WTC11 (cell line): Measurements from ENCODE around the gene NPAS1. TPM values are rescaled to one million over a fixed set of nuclear protein-coding genes. Genes with fewer than 3 reads are reported as not detected.
A peak's percentile ranks its signal among the peaks of the same experiment; 100 is the strongest.

Experiments
- ATAC-seq: fragments of 200-7000 bp; cut with Tn5 transposase; 2 replicates; pipeline ENCODE4 v1.10.0; 2021; ENCODE audit warnings: mild to moderate bottlenecking, moderate library complexity
- CTCF ChIA-PET: fragments of 300-600 bp; sonication (Branson Sonifier 250); formaldehyde crosslinking; loops from one replicate; lab custom pipeline; 2021; ENCODE audit warnings: antibody characterized with exemption; lab: Charles Lee
- POLR2A ChIA-PET: fragments of 350-600 bp; sonication (Branson Sonifier 250); formaldehyde crosslinking; loops from one replicate; lab custom pipeline; 2021; ENCODE audit warnings: antibody characterized with exemption; lab: Charles Lee
- DNase-seq: peaks from one replicate; pipeline ENCODE4 v3.0.0; 2021; ENCODE audit warnings: low spot score
- H3K27ac Mint-ChIP-seq: 2 replicates; pipeline ENCODE4 v1.8.0; 2021; ENCODE audit warnings: mixed read lengths
- H3K27me3 Mint-ChIP-seq: 2 replicates; pipeline ENCODE4 v1.8.0; 2021; ENCODE audit warnings: low read depth, mild to moderate bottlenecking, moderate library complexity, mixed read lengths
- H3K36me3 Mint-ChIP-seq: 2 replicates; pipeline ENCODE4 v1.8.0; 2021; ENCODE audit warnings: mixed read lengths
- H3K4me1 Mint-ChIP-seq: 2 replicates; pipeline ENCODE4 v1.8.0; 2022; ENCODE audit warnings: mixed read lengths
- H3K4me3 Mint-ChIP-seq: 2 replicates; pipeline ENCODE4 v1.8.0; 2021; ENCODE audit warnings: mild to moderate bottlenecking, moderate library complexity, mixed read lengths
- H3K9me3 Mint-ChIP-seq: 2 replicates; pipeline ENCODE4 v1.8.0; 2021; ENCODE audit warnings: mixed read lengths
- CREB1 ChIP-seq: sonication (generic); formaldehyde crosslinking; IDR thresholded peaks from 2 replicates; pipeline ENCODE4 v1.8.0; 2023; ENCODE audit warnings: mild to moderate bottlenecking, missing genetic modification reagents
- EMX1 ChIP-seq: fragments of 250-450 bp; sonication (Bioruptor Pico); IDR thresholded peaks from 2 replicates; pipeline ENCODE4 v1.8.0; 2021; ENCODE audit warnings: mild to moderate bottlenecking
- HMGA2 ChIP-seq: fragments of 250-450 bp; sonication (Bioruptor Pico); IDR thresholded peaks from 2 replicates; pipeline ENCODE4 v1.4.0; 2021; ENCODE audit warnings: mild to moderate bottlenecking, moderate library complexity
- IRF2 ChIP-seq: sonication (generic); formaldehyde crosslinking; IDR thresholded peaks from 2 replicates; pipeline ENCODE4 v1.8.0; 2022; ENCODE audit warnings: low read depth, missing genetic modification reagents, borderline replicate concordance
- MYBL2 ChIP-seq: sonication (generic); formaldehyde crosslinking; IDR thresholded peaks from 2 replicates; pipeline ENCODE4 v1.8.1; 2023; ENCODE audit warnings: mild to moderate bottlenecking, moderate library complexity, missing genetic modification reagents
- NR1H2 ChIP-seq: sonication (generic); formaldehyde crosslinking; IDR thresholded peaks from 2 replicates; pipeline ENCODE4 v1.9.0; 2021; ENCODE audit warnings: mild to moderate bottlenecking, moderate library complexity, missing genetic modification reagents
- NR2C2 ChIP-seq: sonication (generic); formaldehyde crosslinking; IDR thresholded peaks from 2 replicates; pipeline ENCODE4 v1.8.0; 2022; ENCODE audit warnings: mild to moderate bottlenecking, missing genetic modification reagents
- NR3C1 ChIP-seq: sonication (generic); formaldehyde crosslinking; conservative IDR thresholded peaks from 2 replicates; pipeline ENCODE4 v1.8.1; 2023; ENCODE audit warnings: low read depth, mild to moderate bottlenecking, missing genetic modification reagents
- RELA ChIP-seq: sonication (generic); formaldehyde crosslinking; IDR thresholded peaks from 2 replicates; pipeline ENCODE4 v1.8.1; 2022; ENCODE audit warnings: missing genetic modification reagents, mild to moderate bottlenecking, borderline replicate concordance
- SOX15 ChIP-seq: fragments of 250-450 bp; sonication (Bioruptor Pico); IDR thresholded peaks from 2 replicates; pipeline ENCODE4 v1.9.0; 2021; ENCODE audit warnings: mild to moderate bottlenecking
- TCF7 ChIP-seq: sonication (generic); formaldehyde crosslinking; IDR thresholded peaks from 2 replicates; pipeline ENCODE4 v1.8.0; 2022; ENCODE audit warnings: mild to moderate bottlenecking, low read depth, missing genetic modification reagents, moderate library complexity
- ZBTB21 ChIP-seq: sonication (generic); formaldehyde crosslinking; IDR thresholded peaks from 2 replicates; pipeline ENCODE4 v1.8.1; 2023; ENCODE audit warnings: mild to moderate bottlenecking, missing genetic modification reagents, borderline replicate concordance
- ZNF219 ChIP-seq: sonication (generic); formaldehyde crosslinking; IDR thresholded peaks from 2 replicates; pipeline ENCODE4 v1.8.0; 2023; ENCODE audit warnings: missing genetic modification reagents, mild to moderate bottlenecking, borderline replicate concordance
- total RNA-seq: library from RNA; stranded (reverse); gene quantifications from 3 replicates; pipeline ENCODE4 v1.2.3, GENCODE V29; 2021
- TF ChIP-seq, protein P1 (sequence below): fragments of 250-450 bp; sonication (Bioruptor Pico); conservative IDR thresholded peaks from 2 replicates; pipeline ENCODE4 v1.9.0; 2021; ENCODE audit warnings: mild to moderate bottlenecking
- TF ChIP-seq, protein P2 (sequence below): sonication (generic); formaldehyde crosslinking; IDR thresholded peaks from 2 replicates; pipeline ENCODE4 v1.8.0; 2023; ENCODE audit warnings: missing genetic modification reagents
- TF ChIP-seq, protein P3 (sequence below): sonication (generic); formaldehyde crosslinking; IDR thresholded peaks from 2 replicates; pipeline ENCODE4 v1.8.1; 2022; ENCODE audit warnings: low read depth, missing genetic modification reagents, borderline replicate concordance
- TF ChIP-seq, protein P4 (sequence below): sonication (generic); formaldehyde crosslinking; IDR thresholded peaks from 2 replicates; pipeline ENCODE4 v1.8.1; 2023; ENCODE audit warnings: mild to moderate bottlenecking, missing genetic modification reagents, borderline replicate concordance
- TF ChIP-seq, protein P5 (sequence below): sonication (generic); formaldehyde crosslinking; IDR thresholded peaks from 2 replicates; pipeline ENCODE4 v1.8.1; 2022; ENCODE audit warnings: low read depth, mild to moderate bottlenecking, moderate library complexity, missing genetic modification reagents, borderline replicate concordance
- TF ChIP-seq, protein P6 (sequence below): sonication (generic); formaldehyde crosslinking; IDR thresholded peaks from 2 replicates; pipeline ENCODE4 v1.8.0; 2022; ENCODE audit warnings: mild to moderate bottlenecking, missing genetic modification reagents

Gene NPAS1
- total RNA-seq, 1 experiment from 2014 or later = 6.8 TPM

DNA sequence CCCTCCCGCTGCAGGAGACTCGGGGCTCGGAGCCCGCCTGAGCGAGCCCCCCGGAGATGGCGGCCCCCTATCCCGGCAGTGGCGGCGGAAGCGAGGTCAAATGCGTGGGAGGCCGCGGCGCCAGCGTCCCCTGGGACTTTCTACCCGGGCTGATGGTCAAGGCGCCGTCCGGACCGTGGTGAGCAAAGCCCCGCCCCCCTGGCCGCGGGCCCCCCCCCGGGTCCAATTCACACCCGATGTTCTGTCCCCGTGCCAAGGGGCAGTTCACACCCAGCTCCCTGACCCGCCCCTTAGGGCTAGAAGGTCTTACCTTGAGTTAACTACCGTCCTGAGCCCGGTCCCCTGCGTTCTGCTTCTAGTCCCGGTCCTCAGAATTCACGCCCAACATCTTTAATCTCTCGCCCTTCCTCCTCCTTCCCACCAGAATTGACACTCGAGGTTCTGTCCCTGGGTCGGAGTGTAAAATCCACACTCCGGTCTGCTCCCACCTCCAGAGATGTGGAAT lies 1.4 kb downstream of the NPAS1 start:
- DNase-seq (peak; percentile 34), ATAC-seq (peak; percentile 18)
- Mint-ChIP-seq H3K36me3 (no peaks in the 10 kb centered on the region), H3K4me3 (peak overlapping the region; percentile 67), H3K4me1 (peaks cover 10% of the 10 kb centered on the region), H3K27ac (no peak overlapping the region), H3K27me3 (peaks cover 85% of the 10 kb centered on the region), H3K9me3 (no peaks in the 10 kb centered on the region)
- TF ChIP-seq RELA (CRISPR knock-in tag) = no peak
- TF ChIP-seq, protein P1, sequence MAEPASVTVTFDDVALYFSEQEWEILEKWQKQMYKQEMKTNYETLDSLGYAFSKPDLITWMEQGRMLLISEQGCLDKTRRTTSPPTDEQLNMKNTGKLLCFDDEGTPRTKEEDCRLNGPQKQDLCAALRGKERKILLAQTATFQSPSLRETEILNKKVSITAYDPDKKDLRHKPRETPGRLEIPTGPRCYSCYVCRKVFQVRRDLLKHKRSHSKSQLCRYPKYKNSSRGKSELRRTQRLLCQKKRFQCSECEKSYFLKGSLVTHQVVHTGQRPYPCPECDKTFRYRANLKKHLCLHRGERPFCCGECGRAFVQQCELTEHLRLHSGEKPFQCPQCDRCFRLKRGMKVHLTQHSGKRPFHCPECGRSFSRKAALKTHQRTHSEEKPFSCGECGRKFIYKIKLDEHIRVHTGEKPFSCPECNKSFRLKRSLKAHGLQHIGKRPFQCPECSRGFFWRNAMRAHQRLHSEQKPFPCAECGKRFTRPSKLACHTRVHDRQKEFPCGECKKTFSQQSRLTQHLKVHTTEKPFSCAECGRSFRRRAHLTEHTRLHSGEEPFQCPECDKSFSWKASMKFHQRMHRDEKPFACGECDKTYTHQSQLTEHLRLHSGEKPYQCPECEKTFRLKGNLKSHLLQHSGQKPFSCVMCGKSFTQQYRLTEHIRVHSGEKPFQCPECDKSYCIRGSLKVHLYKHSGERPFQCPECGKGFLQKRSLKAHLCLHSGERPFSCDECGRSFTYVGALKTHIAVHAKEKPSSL = no peak
- TF ChIP-seq, protein P2, sequence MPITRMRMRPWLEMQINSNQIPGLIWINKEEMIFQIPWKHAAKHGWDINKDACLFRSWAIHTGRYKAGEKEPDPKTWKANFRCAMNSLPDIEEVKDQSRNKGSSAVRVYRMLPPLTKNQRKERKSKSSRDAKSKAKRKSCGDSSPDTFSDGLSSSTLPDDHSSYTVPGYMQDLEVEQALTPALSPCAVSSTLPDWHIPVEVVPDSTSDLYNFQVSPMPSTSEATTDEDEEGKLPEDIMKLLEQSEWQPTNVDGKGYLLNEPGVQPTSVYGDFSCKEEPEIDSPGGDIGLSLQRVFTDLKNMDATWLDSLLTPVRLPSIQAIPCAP = no peak
- TF ChIP-seq ZNF219 = no peak
- TF ChIP-seq ZBTB21 (CRISPR knock-in tag) = no peak
- TF ChIP-seq MYBL2 (CRISPR knock-in tag) = no peak
- TF ChIP-seq, protein P3, sequence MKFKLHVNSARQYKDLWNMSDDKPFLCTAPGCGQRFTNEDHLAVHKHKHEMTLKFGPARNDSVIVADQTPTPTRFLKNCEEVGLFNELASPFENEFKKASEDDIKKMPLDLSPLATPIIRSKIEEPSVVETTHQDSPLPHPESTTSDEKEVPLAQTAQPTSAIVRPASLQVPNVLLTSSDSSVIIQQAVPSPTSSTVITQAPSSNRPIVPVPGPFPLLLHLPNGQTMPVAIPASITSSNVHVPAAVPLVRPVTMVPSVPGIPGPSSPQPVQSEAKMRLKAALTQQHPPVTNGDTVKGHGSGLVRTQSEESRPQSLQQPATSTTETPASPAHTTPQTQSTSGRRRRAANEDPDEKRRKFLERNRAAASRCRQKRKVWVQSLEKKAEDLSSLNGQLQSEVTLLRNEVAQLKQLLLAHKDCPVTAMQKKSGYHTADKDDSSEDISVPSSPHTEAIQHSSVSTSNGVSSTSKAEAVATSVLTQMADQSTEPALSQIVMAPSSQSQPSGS (CRISPR knock-in tag) = no peak
- TF ChIP-seq EMX1 (CRISPR knock-in tag) = no peak
- TF ChIP-seq SOX15 = no peak
- no peak for TF ChIP-seq TCF7
- TF ChIP-seq, protein P4, sequence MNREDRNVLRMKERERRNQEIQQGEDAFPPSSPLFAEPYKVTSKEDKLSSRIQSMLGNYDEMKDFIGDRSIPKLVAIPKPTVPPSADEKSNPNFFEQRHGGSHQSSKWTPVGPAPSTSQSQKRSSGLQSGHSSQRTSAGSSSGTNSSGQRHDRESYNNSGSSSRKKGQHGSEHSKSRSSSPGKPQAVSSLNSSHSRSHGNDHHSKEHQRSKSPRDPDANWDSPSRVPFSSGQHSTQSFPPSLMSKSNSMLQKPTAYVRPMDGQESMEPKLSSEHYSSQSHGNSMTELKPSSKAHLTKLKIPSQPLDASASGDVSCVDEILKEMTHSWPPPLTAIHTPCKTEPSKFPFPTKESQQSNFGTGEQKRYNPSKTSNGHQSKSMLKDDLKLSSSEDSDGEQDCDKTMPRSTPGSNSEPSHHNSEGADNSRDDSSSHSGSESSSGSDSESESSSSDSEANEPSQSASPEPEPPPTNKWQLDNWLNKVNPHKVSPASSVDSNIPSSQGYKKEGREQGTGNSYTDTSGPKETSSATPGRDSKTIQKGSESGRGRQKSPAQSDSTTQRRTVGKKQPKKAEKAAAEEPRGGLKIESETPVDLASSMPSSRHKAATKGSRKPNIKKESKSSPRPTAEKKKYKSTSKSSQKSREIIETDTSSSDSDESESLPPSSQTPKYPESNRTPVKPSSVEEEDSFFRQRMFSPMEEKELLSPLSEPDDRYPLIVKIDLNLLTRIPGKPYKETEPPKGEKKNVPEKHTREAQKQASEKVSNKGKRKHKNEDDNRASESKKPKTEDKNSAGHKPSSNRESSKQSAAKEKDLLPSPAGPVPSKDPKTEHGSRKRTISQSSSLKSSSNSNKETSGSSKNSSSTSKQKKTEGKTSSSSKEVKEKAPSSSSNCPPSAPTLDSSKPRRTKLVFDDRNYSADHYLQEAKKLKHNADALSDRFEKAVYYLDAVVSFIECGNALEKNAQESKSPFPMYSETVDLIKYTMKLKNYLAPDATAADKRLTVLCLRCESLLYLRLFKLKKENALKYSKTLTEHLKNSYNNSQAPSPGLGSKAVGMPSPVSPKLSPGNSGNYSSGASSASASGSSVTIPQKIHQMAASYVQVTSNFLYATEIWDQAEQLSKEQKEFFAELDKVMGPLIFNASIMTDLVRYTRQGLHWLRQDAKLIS (CRISPR knock-in tag) = no peak
- TF ChIP-seq NR3C1 (CRISPR knock-in tag) = no peak
- ChIA-PET CTCF (interaction anchor here (0.6 to 4.3 kb wide), 5 partner anchors 8 to 267 kb away, joined by 3 to 58 read pairs (median 3); no protein-coding TSS in a partner anchor), POLR2A (no interaction called here)

DNA sequence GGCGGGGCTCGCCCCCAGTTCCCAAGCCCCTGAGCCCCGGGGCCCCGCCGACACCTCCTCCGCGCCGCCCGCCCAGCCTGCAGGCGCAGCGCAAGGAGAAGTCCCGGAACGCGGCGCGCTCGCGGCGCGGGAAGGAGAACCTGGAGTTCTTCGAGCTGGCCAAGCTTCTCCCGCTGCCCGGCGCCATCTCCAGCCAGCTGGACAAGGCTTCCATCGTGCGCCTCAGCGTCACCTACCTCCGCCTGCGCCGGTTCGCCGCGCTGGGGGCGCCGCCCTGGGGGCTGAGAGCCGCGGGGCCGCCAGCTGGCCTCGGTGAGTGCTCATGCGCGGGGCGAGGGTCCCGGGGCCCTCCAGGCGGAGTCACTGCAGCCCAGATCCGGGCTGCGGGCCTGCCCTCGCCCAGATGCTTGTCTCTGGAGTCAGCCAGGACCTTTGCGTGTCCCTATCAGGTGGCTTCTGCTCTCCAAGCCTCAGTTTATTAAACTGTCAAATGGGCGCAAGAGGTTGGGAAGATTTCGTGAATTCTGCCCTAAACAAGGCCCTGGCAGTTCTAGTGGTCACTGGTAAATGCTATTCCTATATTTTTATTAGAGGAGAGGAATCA lies 2.0 kb downstream of the NPAS1 start:
- H3K27me3 Mint-ChIP-seq = peaks cover 89% of the 10 kb centered on the region
- H3K27ac Mint-ChIP-seq = no peak overlapping the region
- peak overlapping the region; percentile 67 for H3K4me3 Mint-ChIP-seq
- ChIA-PET CTCF (interaction anchor here (0.6 to 4.3 kb wide), 4 partner anchors 9 to 158 kb away, joined by 3 to 58 read pairs (median 4); no protein-coding TSS in a partner anchor), POLR2A (interaction anchor here (0.6 kb wide), 1 partner anchor 376 kb away, joined by 5 read pairs; no protein-coding TSS in a partner anchor)
- DNase-seq (peak; percentile 59), ATAC-seq (peak; percentile 13)
- no peaks in the 10 kb centered on the region for H3K36me3 Mint-ChIP-seq
- peaks cover 10% of the 10 kb centered on the region for H3K4me1 Mint-ChIP-seq
- H3K9me3 Mint-ChIP-seq = no peaks in the 10 kb centered on the region
- TF ChIP-seq IRF2 (CRISPR knock-in tag) (no peak), SOX15 (no peak), CREB1 (CRISPR knock-in tag) (no peak), HMGA2 (CRISPR knock-in tag) (no peak), NR2C2 (CRISPR knock-in tag) (no peak), NR1H2 (CRISPR knock-in tag) (no peak)
- TF ChIP-seq, protein P5, sequence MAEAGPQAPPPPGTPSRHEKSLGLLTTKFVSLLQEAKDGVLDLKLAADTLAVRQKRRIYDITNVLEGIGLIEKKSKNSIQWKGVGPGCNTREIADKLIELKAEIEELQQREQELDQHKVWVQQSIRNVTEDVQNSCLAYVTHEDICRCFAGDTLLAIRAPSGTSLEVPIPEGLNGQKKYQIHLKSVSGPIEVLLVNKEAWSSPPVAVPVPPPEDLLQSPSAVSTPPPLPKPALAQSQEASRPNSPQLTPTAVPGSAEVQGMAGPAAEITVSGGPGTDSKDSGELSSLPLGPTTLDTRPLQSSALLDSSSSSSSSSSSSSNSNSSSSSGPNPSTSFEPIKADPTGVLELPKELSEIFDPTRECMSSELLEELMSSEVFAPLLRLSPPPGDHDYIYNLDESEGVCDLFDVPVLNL (CRISPR knock-in tag) = peak; percentile 31; the same call in 1 of the 2 replicates
- TF ChIP-seq, protein P6, sequence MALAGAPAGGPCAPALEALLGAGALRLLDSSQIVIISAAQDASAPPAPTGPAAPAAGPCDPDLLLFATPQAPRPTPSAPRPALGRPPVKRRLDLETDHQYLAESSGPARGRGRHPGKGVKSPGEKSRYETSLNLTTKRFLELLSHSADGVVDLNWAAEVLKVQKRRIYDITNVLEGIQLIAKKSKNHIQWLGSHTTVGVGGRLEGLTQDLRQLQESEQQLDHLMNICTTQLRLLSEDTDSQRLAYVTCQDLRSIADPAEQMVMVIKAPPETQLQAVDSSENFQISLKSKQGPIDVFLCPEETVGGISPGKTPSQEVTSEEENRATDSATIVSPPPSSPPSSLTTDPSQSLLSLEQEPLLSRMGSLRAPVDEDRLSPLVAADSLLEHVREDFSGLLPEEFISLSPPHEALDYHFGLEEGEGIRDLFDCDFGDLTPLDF = no peak
- TF ChIP-seq, protein P4 (CRISPR knock-in tag) = no peak
